ENCODE results near the gene UBTD1. TPM values are rescaled to one million over a fixed set of nuclear protein-coding genes. Genes with fewer than 3 reads are reported as not detected.

UBTD1 gene
- total RNA-seq, 1 donor from 2014 or later = 27.9 TPM

Other genes with a start within 250 kb of the UBTD1 start
- 3.2 and 3.6 TPM in 2 replicates for gene ARHGAP19, start 206.3 kb upstream of the UBTD1 start, total RNA-seq
- 0.52 and 3.5 TPM in 2 replicates for gene FRAT1, start 179.7 kb upstream of the UBTD1 start, total RNA-seq
- gene FRAT2, start 164.2 kb upstream of the UBTD1 start, total RNA-seq = 7.8 and 15.0 TPM in 2 replicates
- 22.6 and 29.2 TPM in 2 replicates for gene RRP12, start 97.6 kb upstream of the UBTD1 start, total RNA-seq
- gene PGAM1, start 72.7 kb upstream of the UBTD1 start, total RNA-seq = 433 and 552 TPM in 2 replicates
- gene EXOSC1, start 52.9 kb upstream of the UBTD1 start, total RNA-seq = 26.5 and 35.3 TPM in 2 replicates
- 30.2 and 39.2 TPM in 2 replicates for gene ZDHHC16, start 52.7 kb upstream of the UBTD1 start, total RNA-seq
- 67.9 and 95.0 TPM in 2 replicates for gene MMS19, start 502 bp upstream of the UBTD1 start, total RNA-seq
- gene ANKRD2, start 73.9 kb downstream of the UBTD1 start, total RNA-seq = 31.3 and 35.9 TPM in 2 replicates
- gene HOGA1, start 85.5 kb downstream of the UBTD1 start, total RNA-seq = 72.3 and 121 TPM in 2 replicates
- 0.35 and 3.2 TPM in 2 replicates for gene C10orf62, start 90.8 kb downstream of the UBTD1 start, total RNA-seq
- gene MORN4, start 134.6 kb downstream of the UBTD1 start, total RNA-seq = 1.7 and 3.5 TPM in 2 replicates
- 26.9 and 34.0 TPM in 2 replicates for gene PI4K2A, start 141.7 kb downstream of the UBTD1 start, total RNA-seq
- gene AVPI1, start 188.3 kb downstream of the UBTD1 start, total RNA-seq = 7.5 and 8.2 TPM in 2 replicates
- gene MARVELD1, start 214.8 kb downstream of the UBTD1 start, total RNA-seq = 17.5 and 19.3 TPM in 2 replicates
- gene ZFYVE27, start 238.2 kb downstream of the UBTD1 start, total RNA-seq = 34.9 and 37.5 TPM in 2 replicates

Measured in renal cortical epithelial cell (primary cell).